Activated naive CD8-positive, alpha-beta T cell treated with anti-CD3 and anti-CD28 coated beads for 36 hours (primary cell): ENCODE data around the gene IL23R. TPM values are rescaled to one million over a fixed set of nuclear protein-coding genes. Genes with fewer than 3 reads are reported as not detected.

Experiments used
- DNase-seq: peaks from one replicate; pipeline ENCODE4 v3.0.0; 2021
- H3K27ac Mint-ChIP-seq: one replicate; pipeline ENCODE4 v1.8.0; 2022; ENCODE audit warnings: mild to moderate bottlenecking, moderate library complexity, mixed read lengths
- H3K27me3 Mint-ChIP-seq: one replicate; pipeline ENCODE4 v1.8.0; 2022; ENCODE audit warnings: mild to moderate bottlenecking, mixed read lengths
- H3K36me3 Mint-ChIP-seq: one replicate; pipeline ENCODE4 v1.8.0; 2021; ENCODE audit warnings: mild to moderate bottlenecking, mixed read lengths
- H3K4me1 Mint-ChIP-seq: one replicate; pipeline ENCODE4 v1.8.0; 2021; ENCODE audit warnings: mixed read lengths
- H3K4me3 Mint-ChIP-seq: one replicate; pipeline ENCODE4 v1.8.0; 2022; ENCODE audit warnings: mild to moderate bottlenecking, moderate library complexity, mixed read lengths
- H3K9me3 Mint-ChIP-seq: one replicate; pipeline ENCODE4 v1.8.0; 2022; ENCODE audit warnings: mixed read lengths
- total RNA-seq, 2 experiments: library from RNA; stranded (reverse); gene quantifications; one replicate each; pipeline ENCODE4 v1.2.3, GENCODE V29; 2021

The IL23R gene
- total RNA-seq, 2 experiments from 2014 or later = 0.08 TPM; not detected in 1

- Mint-ChIP-seq H3K9me3 (peaks cover 6% of the 10 kb centered on the region), H3K4me1 (peaks cover 46% of the 10 kb centered on the region), H3K27ac (peak within 1 kb of the TSS; percentile 96), H3K4me3 (peak within 1 kb of the TSS; percentile 96), H3K36me3 (peaks cover 36% of the 10 kb centered on the region), H3K27me3 (peaks cover 32% of the 10 kb centered on the region)
- peak; percentile 70 for DNase-seq
Measured at GRCh38 chr1:67307251-67308060, 141.2 kb downstream of the IL23R start, which contains the start of gene IL12RB2. Gene IL12RB2 (plus strand): TSS chr1:67307873. CDS start chr1:67320369, 12,496 bp downstream.

- Mint-ChIP-seq H3K27ac (peak overlapping the region; percentile 96), H3K27me3 (peaks cover 29% of the 10 kb centered on the region), H3K4me3 (peak overlapping the region; percentile 96), H3K9me3 (peaks cover 6% of the 10 kb centered on the region), H3K4me1 (peaks cover 46% of the 10 kb centered on the region), H3K36me3 (peaks cover 42% of the 10 kb centered on the region)
- no peak for DNase-seq
Measured at GRCh38 chr1:67308136-67308535, 141.9 kb downstream of the IL23R start.

Other genes with a start within 250 kb of the IL23R start
- gene DNAI4, start 241.6 kb upstream of the IL23R start, total RNA-seq = 1 to 10 TPM; 1.2 to 1.4 TPM
- gene MIER1, start 241.5 kb upstream of the IL23R start, total RNA-seq = 10 to 100 TPM; 52.8 to 52.9 TPM
- 10 to 100 TPM; 12.1 to 12.6 TPM for gene SLC35D1, start 112.3 kb upstream of the IL23R start, total RNA-seq
- gene C1orf141, start 31.5 kb upstream of the IL23R start, total RNA-seq = not detected
- 10 to 100 TPM; 39.8 to 40.2 TPM for gene IL12RB2, start 141.4 kb downstream of the IL23R start, total RNA-seq